GM23338 (cell line): Measurements from ENCODE around the gene CHMP5. TPM values are rescaled to one million over a fixed set of nuclear protein-coding genes. Genes with fewer than 3 reads are reported as not detected.

ENCODE experiments used
- ATAC-seq: fragments of 200-7000 bp; cut with Tn5 transposase; 3 replicates; pipeline ENCODE4 v1.9.1; 2020
- DNase-seq: peaks from one replicate; pipeline ENCODE4 v3.0.0-alpha.2; 2015; ENCODE audit warnings: low spot score
- H2AFZ ChIP-seq: fragments of 200-600 bp; sonication (generic); 2 replicates; pipeline ENCODE4 v1.8.0; 2016; ENCODE audit warnings: antibody characterized with exemption, mild to moderate bottlenecking, moderate library complexity
- H3F3A ChIP-seq: fragments of 200-600 bp; sonication (generic); replicated peaks from 2 replicates; pipeline ENCODE4 v1.8.0; 2017; ENCODE audit warnings: antibody characterized with exemption, mixed run types, low read depth
- H3K27ac ChIP-seq: fragments of 200-600 bp; sonication (generic); 2 replicates; pipeline ENCODE4 v1.6.1; 2016; ENCODE audit warnings: low read depth
- H3K27me3 ChIP-seq: fragments of 200-600 bp; sonication (generic); 2 replicates; pipeline ENCODE4 v1.8.0; 2016; ENCODE audit warnings: mild to moderate bottlenecking, mixed run types, moderate library complexity; ENCODE audit not compliant: insufficient read depth
- H3K36me3 ChIP-seq: fragments of 200-600 bp; sonication (generic); 2 replicates; pipeline ENCODE4 v1.8.0; 2016; ENCODE audit warnings: mild to moderate bottlenecking; ENCODE audit not compliant: insufficient read depth
- H3K4me1 ChIP-seq: fragments of 200-600 bp; sonication (generic); 2 replicates; pipeline ENCODE4 v1.8.0; 2016; ENCODE audit warnings: mild to moderate bottlenecking, moderate library complexity; ENCODE audit not compliant: insufficient read depth
- H3K4me2 ChIP-seq: fragments of 200-600 bp; sonication (generic); 2 replicates; pipeline ENCODE4 v1.7.1; 2017; ENCODE audit warnings: mixed run types
- H3K4me3 ChIP-seq: fragments of 200-600 bp; sonication (generic); 2 replicates; pipeline ENCODE4 v1.6.1; 2016; ENCODE audit warnings: mixed run types
- H3K79me2 ChIP-seq: fragments of 200-600 bp; sonication (generic); replicated peaks from 2 replicates; pipeline ENCODE4 v1.8.0; 2017; ENCODE audit warnings: mild to moderate bottlenecking; ENCODE audit not compliant: insufficient read depth
- H3K9me2 ChIP-seq: fragments of 200-600 bp; sonication (generic); 2 replicates; pipeline ENCODE4 v1.8.0; 2017; ENCODE audit not compliant: insufficient read depth
- H4K20me1 ChIP-seq: fragments of 200-600 bp; sonication (generic); replicated peaks from 2 replicates; pipeline ENCODE4 v1.8.0; 2017; ENCODE audit warnings: mild to moderate bottlenecking; ENCODE audit not compliant: insufficient read depth
- H3K27ac Mint-ChIP-seq: 2 replicates; pipeline ENCODE4 v1.8.0; 2020; ENCODE audit warnings: inconsistent platforms, mild to moderate bottlenecking, moderate library complexity, mixed read lengths
- H3K27me3 Mint-ChIP-seq: 3 replicates; pipeline ENCODE4 v1.8.0; 2022; ENCODE audit warnings: low read depth, mild to moderate bottlenecking, moderate library complexity, mixed read lengths, inconsistent platforms; ENCODE audit not compliant: insufficient read depth, poor library complexity
- H3K36me3 Mint-ChIP-seq: 3 replicates; pipeline ENCODE4 v1.8.0; 2021; ENCODE audit warnings: low read depth, mild to moderate bottlenecking, inconsistent platforms, moderate library complexity, mixed read lengths
- H3K4me1 Mint-ChIP-seq: 3 replicates; pipeline ENCODE4 v1.8.0; 2020; ENCODE audit warnings: mild to moderate bottlenecking, inconsistent platforms, mixed read lengths
- H3K4me3 Mint-ChIP-seq: 3 replicates; pipeline ENCODE4 v1.8.0; 2021; ENCODE audit warnings: moderate library complexity, mild to moderate bottlenecking, inconsistent platforms, mixed read lengths
- H3K9me3 Mint-ChIP-seq: 3 replicates; pipeline ENCODE4 v1.8.0; 2020; ENCODE audit warnings: moderate library complexity, mild to moderate bottlenecking, inconsistent platforms, mixed read lengths
- CREB1 ChIP-seq: fragments of 250-450 bp; sonication (Bioruptor Pico); IDR thresholded peaks from 2 replicates; pipeline ENCODE4 v1.5.0; 2020; ENCODE audit warnings: low read depth, mild to moderate bottlenecking, moderate library complexity
- CTCF ChIP-seq, 2 experiments: fragments of 200-600 bp in 1 of 2; sonication (generic) in 1 of 2; conservative IDR thresholded peaks; 2 replicates each; pipeline versions ENCODE4 v1.5.1 to v1.6.1; 2016 to 2017; ENCODE audit warnings: antibody characterized with exemption in 2 of 2, low read depth in 2 of 2, mild to moderate bottlenecking in 2 of 2, moderate library complexity in 1 of 2
- ETS1 ChIP-seq: IDR thresholded peaks from 2 replicates; pipeline ENCODE4 v1.6.1; 2016; ENCODE audit warnings: antibody characterized with exemption
- EZH2 ChIP-seq: fragments of 200-600 bp; sonication (generic); IDR thresholded peaks from one replicate; pipeline ENCODE4 v1.8.0; 2017; ENCODE audit warnings: antibody characterized with exemption, mild to moderate bottlenecking, low read depth; ENCODE audit not compliant: unreplicated experiment
- EZH2phosphoT487 ChIP-seq: fragments of 200-600 bp; sonication (generic); IDR thresholded peaks from one replicate; pipeline ENCODE4 v1.8.1; 2018; ENCODE audit warnings: antibody characterized with exemption; ENCODE audit not compliant: unreplicated experiment
- JUNB ChIP-seq: IDR thresholded peaks from one replicate; pipeline ENCODE4 v1.6.1; 2016; ENCODE audit warnings: antibody characterized with exemption; ENCODE audit not compliant: unreplicated experiment
- NANOG ChIP-seq: IDR thresholded peaks from 2 replicates; pipeline ENCODE4 v1.6.1; 2016; ENCODE audit warnings: antibody characterized with exemption, borderline replicate concordance
- POLR2AphosphoS5 ChIP-seq: IDR thresholded peaks from 2 replicates; pipeline ENCODE4 v1.6.1; 2016; ENCODE audit warnings: antibody characterized with exemption, low read depth
- REST ChIP-seq: IDR thresholded peaks from one replicate; pipeline ENCODE4 v1.6.1; 2018; ENCODE audit warnings: antibody characterized with exemption; ENCODE audit not compliant: unreplicated experiment
- STAT1 ChIP-seq: IDR thresholded peaks from one replicate; pipeline ENCODE4 v1.6.1; 2016; ENCODE audit warnings: antibody characterized with exemption; ENCODE audit not compliant: unreplicated experiment
- ZNF114 ChIP-seq: fragments of 250-450 bp; sonication (Bioruptor Pico); IDR thresholded peaks from 2 replicates; pipeline ENCODE4 v1.5.0; 2020; ENCODE audit warnings: mild to moderate bottlenecking, moderate library complexity
- ZNF331 ChIP-seq: fragments of 250-450 bp; sonication (Bioruptor Pico); IDR thresholded peaks from 2 replicates; pipeline ENCODE4 v1.5.0; 2020; ENCODE audit warnings: low read depth, mild to moderate bottlenecking, moderate library complexity
- ZNF462 ChIP-seq: fragments of 250-450 bp; sonication (Bioruptor Pico); IDR thresholded peaks from 2 replicates; pipeline ENCODE4 v1.5.0; 2020; ENCODE audit warnings: mild to moderate bottlenecking, moderate library complexity
- polyA plus RNA-seq: library from polyadenylated mRNA; unstranded; fragments of >200 nt; fragmentation: Nextera tagmentation; extraction: Ambion mirVana; gene quantifications from 2 replicates; pipeline ENCODE4 v1.2.1, GENCODE V29; 2016
- total RNA-seq: library from RNA; depleted of rRNA; stranded (reverse); fragments of >200 nt; shearing (Covaris generic); gene quantifications from 2 replicates; pipeline ENCODE4 v1.2.3, GENCODE V29; 2014

CHMP5 gene
- total and polyA plus RNA-seq, 2 experiments from 2014 or later: 30.9 to 77.8 TPM

- Histone ChIP-seq H3K27me3 (no peaks in the 10 kb centered on the region), H3K27ac (no peak overlapping the region), H2AFZ (no peak overlapping the region), H3K4me3 (no peak overlapping the region), H3F3A (no peaks in the 10 kb centered on the region), H3K4me1 (no peaks in the 10 kb centered on the region), H3K36me3 (no peaks in the 10 kb centered on the region), H4K20me1 (no peaks in the 10 kb centered on the region), H3K9me2 (no peaks in the 10 kb centered on the region), H3K4me2 (no peak overlapping the region), H3K79me2 (no peaks in the 10 kb centered on the region)
- Mint-ChIP-seq H3K36me3 (no peaks in the 10 kb centered on the region), H3K4me1 (no peaks in the 10 kb centered on the region), H3K4me3 (no peak overlapping the region), H3K27ac (no peak overlapping the region), H3K9me3 (no peaks in the 10 kb centered on the region; the same call in 2 of the 3 replicates), H3K27me3 (peaks cover 5% of the 10 kb centered on the region)
- no peak for TF ChIP-seq STAT1
- no peak for TF ChIP-seq NANOG
- TF ChIP-seq CTCF (conservative IDR thresholded peaks at IDR 0.05; ENCODE audit: low read depth in 2 of 2): no peak
- no peak for TF ChIP-seq ZNF462
- no peak for TF ChIP-seq EZH2phosphoT487
- no peak for TF ChIP-seq ETS1
- TF ChIP-seq POLR2AphosphoS5: no peak
- no peak for TF ChIP-seq ZNF114 (CRISPR knock-in tag)
- TF ChIP-seq JUNB: no peak
- TF ChIP-seq ZNF331 (CRISPR knock-in tag): no peak
- no peak for TF ChIP-seq REST
- TF ChIP-seq CREB1: no peak
- TF ChIP-seq EZH2: no peak
- DNase-seq (no peak), ATAC-seq (no peak)
These were observed 19.5 kb upstream of the CHMP5 start for GRCh38 chr9:33245341-33245740.
